Measurements from ENCODE around the gene CLCN6.

The CLCN6 gene

GRCh38 chr1:11823366-11824137 lies 17.6 kb downstream of the CLCN6 start:
- TF ChIP-seq CTCF (conservative IDR thresholded peaks at IDR 0.05; ENCODE audit: low read depth), result no peak
- ChIA-PET CTCF (no interaction called here), POLR2A (ENCODE audit: low non-redundant PET) (no interaction called here)
- no peak overlapping the region for H3K27ac ChIP-seq
- no peak for DNase-seq (ENCODE audit: low spot score)

- no peak for TF ChIP-seq CTCF (conservative IDR thresholded peaks at IDR 0.05; ENCODE audit: low read depth)
- POLR2A ChIA-PET (ENCODE audit: low non-redundant PET), result no interaction called here
- H3K27ac ChIP-seq, result no peak overlapping the region
- CTCF ChIA-PET, result interaction anchor here (0.6 kb wide), 1 partner anchor 162 kb away, joined by 4 read pairs; no protein-coding TSS in a partner anchor
- DNase-seq (ENCODE audit: low spot score), result no peak
These were observed 19.1 kb downstream of the CLCN6 start for GRCh38 chr1:11825131-11825530.

GRCh38 chr1:11826946-11827345 lies 21.0 kb downstream of the CLCN6 start:
- ChIA-PET POLR2A (ENCODE audit: low non-redundant PET) (no interaction called here), CTCF (interaction anchor here (0.6 kb wide), 1 partner anchor 65 kb away, joined by 3 read pairs; no protein-coding TSS in a partner anchor)
- DNase-seq (ENCODE audit: low spot score), result no peak
- H3K27ac ChIP-seq, result no peak overlapping the region
- no peak for TF ChIP-seq CTCF (conservative IDR thresholded peaks at IDR 0.05; ENCODE audit: low read depth)

GRCh38 chr1:11828511-11828910 lies 22.5 kb downstream of the CLCN6 start:
- no peak overlapping the region for H3K27ac ChIP-seq
- no peak for TF ChIP-seq CTCF (conservative IDR thresholded peaks at IDR 0.05; ENCODE audit: low read depth)
- DNase-seq (ENCODE audit: low spot score), result no peak
- CTCF ChIA-PET, result interaction anchor here (1.6 kb wide), 1 partner anchor 10 kb away, joined by 5 read pairs; no protein-coding TSS in a partner anchor
- POLR2A ChIA-PET (ENCODE audit: low non-redundant PET), result no interaction called here

GRCh38 chr1:11831945-11832725 lies 26.1 kb downstream of the CLCN6 start:
- ChIA-PET POLR2A (ENCODE audit: low non-redundant PET) (no interaction called here), CTCF (no interaction called here)
- H3K27ac ChIP-seq, result no peak overlapping the region
- DNase-seq (ENCODE audit: low spot score), result no peak
- no peak for TF ChIP-seq CTCF (conservative IDR thresholded peaks at IDR 0.05; ENCODE audit: low read depth)

- H3K27ac ChIP-seq, result no peak overlapping the region
- no peak for TF ChIP-seq CTCF (conservative IDR thresholded peaks at IDR 0.05; ENCODE audit: low read depth)
- ChIA-PET POLR2A (ENCODE audit: low non-redundant PET) (no interaction called here), CTCF (interaction anchor here (0.8 kb wide), 1 partner anchor 9 kb away, joined by 4 read pairs; no protein-coding TSS in a partner anchor)
- no peak for DNase-seq (ENCODE audit: low spot score)
These were observed 27.5 kb downstream of the CLCN6 start for GRCh38 chr1:11833497-11833896.

Measured in RWPE1 (cell line).